GM23248 (cell line): ENCODE measurements around the gene ZP4.

Experiments
- EZH2 ChIP-seq: fragments of 200-600 bp; sonication (generic); IDR thresholded peaks from 2 replicates; pipeline ENCODE4 v1.6.1; 2018; ENCODE audit warnings: antibody characterized with exemption, mild to moderate bottlenecking; ENCODE audit not compliant: insufficient read depth, poor library complexity, severe bottlenecking
- EZH2phosphoT487 ChIP-seq: fragments of 200-600 bp; sonication (generic); IDR thresholded peaks from 2 replicates; pipeline ENCODE4 v1.6.1; 2018; ENCODE audit warnings: antibody characterized with exemption, moderate library complexity, mild to moderate bottlenecking, low read depth; ENCODE audit not compliant: insufficient read depth

GRCh38 chr1:237877631-237878030 is 13.1 kb downstream of the ZP4 start:
- TF ChIP-seq EZH2phosphoT487, result no peak
- no peak for TF ChIP-seq EZH2
